RWPE1 (cell line): ENCODE results near the gene PTGER2.

ENCODE experiments used
- CTCF ChIA-PET: fragments of 350-600 bp; sonication (Branson Sonifier 250); formaldehyde crosslinking; extraction: SDS; loops from one replicate; lab custom pipeline; 2021; lab: Yijun Ruan, JAX
- POLR2A ChIA-PET: fragments of 400-600 bp; formaldehyde crosslinking; extraction: SDS; loops from one replicate; lab custom pipeline; 2020; ENCODE audit warnings: antibody characterized with exemption; ENCODE audit not compliant: low non-redundant PET; lab: Yijun Ruan, JAX
- DNase-seq: peaks from one replicate; pipeline ENCODE4 v3.0.0; 2012; ENCODE audit warnings: low spot score
- H3K27ac ChIP-seq: fragments of 450-650 bp; 2 replicates; pipeline ENCODE4 v1.5.1; 2017
- TF ChIP-seq, protein P1 (sequence below): fragments of 450-650 bp; conservative IDR thresholded peaks from 2 replicates; pipeline ENCODE4 v1.5.1; 2017; ENCODE audit warnings: low read depth, mild to moderate bottlenecking

Gene PTGER2

DNA sequence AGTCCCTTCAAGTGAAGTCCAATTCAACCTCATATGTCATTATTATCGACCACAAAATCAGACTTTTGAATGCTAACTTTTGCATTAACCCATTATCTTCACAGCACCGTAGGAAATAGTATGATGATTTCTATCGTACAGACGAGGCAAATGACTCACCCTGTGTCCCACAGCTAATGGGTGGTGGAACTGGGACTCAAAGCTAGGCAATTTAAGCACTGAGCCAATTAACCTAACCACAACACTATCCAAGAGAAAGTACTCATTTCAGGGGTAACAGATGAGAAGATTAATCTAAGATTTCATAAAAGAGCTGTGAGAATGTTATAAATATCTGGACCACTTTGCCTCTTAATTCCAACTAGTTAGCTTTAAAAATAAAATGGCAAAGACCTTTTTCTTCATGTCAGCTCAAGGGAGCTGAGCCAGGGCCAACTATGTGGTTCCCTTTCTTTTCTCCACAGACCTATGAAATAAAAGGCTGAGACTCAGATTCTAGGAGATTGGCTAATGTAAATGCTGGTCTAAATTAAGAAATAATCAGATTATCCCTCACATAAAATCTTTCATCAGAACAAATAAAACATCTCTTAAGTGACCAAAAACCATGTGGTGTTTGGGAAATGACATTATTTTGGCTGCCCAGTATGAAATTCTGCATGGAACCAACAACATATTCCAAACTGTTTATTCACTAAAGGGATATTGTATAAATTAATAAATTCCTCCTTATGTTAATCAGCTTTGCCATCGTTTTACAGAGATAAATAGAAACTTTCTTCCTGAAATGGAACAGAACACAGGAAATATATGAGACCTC lies 4.9 kb downstream of the PTGER2 start:
- POLR2A ChIA-PET = no interaction called here
- no peak overlapping the region for H3K27ac ChIP-seq
- CTCF ChIA-PET = no interaction called here

DNA sequence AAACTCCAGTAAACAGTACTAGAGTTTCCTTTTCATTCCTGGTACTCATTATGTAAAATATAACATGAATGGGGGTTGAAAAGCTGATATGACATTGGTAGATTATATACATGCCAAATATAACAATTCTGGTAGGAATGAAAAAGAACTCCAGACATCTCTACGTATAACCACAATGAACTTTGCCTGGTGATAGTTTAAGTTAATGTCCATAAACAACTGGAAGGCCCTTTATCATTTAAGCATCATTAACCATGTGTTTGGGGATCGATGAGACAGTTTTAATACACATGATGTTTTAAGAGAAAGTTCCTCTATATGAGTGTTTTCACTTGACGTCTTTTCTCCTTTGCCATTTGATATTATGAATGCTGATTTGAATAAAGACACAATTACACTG lies 5.8 kb downstream of the PTGER2 start:
- H3K27ac ChIP-seq = no peak overlapping the region
- TF ChIP-seq, protein P1, sequence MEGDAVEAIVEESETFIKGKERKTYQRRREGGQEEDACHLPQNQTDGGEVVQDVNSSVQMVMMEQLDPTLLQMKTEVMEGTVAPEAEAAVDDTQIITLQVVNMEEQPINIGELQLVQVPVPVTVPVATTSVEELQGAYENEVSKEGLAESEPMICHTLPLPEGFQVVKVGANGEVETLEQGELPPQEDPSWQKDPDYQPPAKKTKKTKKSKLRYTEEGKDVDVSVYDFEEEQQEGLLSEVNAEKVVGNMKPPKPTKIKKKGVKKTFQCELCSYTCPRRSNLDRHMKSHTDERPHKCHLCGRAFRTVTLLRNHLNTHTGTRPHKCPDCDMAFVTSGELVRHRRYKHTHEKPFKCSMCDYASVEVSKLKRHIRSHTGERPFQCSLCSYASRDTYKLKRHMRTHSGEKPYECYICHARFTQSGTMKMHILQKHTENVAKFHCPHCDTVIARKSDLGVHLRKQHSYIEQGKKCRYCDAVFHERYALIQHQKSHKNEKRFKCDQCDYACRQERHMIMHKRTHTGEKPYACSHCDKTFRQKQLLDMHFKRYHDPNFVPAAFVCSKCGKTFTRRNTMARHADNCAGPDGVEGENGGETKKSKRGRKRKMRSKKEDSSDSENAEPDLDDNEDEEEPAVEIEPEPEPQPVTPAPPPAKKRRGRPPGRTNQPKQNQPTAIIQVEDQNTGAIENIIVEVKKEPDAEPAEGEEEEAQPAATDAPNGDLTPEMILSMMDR = no peak
- ChIA-PET POLR2A (interaction anchor here (0.6 kb wide), 1 partner anchor 18 kb away, joined by 5 read pairs; no protein-coding TSS in a partner anchor), CTCF (no interaction called here)
- DNase-seq = no peak

More for the DNA sequence above, 4.9 kb downstream of the PTGER2 start:
- no peak for DNase-seq
- TF ChIP-seq, protein P1 = no peak

DNA sequence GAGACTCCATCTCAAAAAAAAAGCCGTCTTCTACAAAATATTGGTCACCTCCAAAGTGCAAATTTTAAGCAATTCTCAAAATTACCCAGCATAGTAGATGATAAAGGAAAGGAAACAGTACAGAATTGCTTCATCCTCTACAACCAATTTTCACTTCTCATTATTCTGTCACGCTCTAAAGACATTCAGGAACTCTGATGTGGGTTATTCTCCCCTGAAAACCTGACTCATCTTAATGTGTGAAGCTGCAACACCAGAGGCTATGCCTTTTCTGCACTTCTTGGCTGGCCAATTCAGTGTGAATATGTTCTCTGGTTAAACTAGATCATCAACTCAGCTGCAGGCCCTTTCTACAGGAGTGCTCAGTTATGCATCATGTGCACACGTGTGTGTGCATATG lies 11.0 kb downstream of the PTGER2 start:
- ChIA-PET CTCF (no interaction called here), POLR2A (no interaction called here)
- TF ChIP-seq, protein P1 = no peak
- H3K27ac ChIP-seq = no peak overlapping the region
- no peak for DNase-seq

DNA sequence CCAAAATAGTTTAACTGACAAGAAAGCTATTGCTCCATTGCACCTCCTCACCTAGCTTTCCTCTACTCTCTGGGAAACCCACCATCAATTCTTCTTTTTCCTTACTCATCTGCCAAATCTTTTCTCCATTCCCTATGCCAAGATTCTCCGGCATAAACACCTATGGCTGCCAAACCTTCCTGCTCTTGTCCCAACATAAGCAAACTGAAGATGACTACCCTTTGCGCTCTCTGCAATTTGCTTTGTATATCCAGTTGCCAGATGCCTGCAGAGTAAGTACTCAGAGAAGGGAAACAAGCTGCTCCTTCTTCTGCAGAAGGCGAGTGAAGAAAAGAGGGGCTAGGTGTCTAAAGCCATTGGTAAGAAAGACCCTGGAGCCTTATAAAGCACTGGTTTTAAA lies 11.5 kb downstream of the PTGER2 start:
- POLR2A ChIA-PET = no interaction called here
- no peak for DNase-seq
- CTCF ChIA-PET = no interaction called here
- no peak overlapping the region for H3K27ac ChIP-seq
- TF ChIP-seq, protein P1 = no peak

DNA sequence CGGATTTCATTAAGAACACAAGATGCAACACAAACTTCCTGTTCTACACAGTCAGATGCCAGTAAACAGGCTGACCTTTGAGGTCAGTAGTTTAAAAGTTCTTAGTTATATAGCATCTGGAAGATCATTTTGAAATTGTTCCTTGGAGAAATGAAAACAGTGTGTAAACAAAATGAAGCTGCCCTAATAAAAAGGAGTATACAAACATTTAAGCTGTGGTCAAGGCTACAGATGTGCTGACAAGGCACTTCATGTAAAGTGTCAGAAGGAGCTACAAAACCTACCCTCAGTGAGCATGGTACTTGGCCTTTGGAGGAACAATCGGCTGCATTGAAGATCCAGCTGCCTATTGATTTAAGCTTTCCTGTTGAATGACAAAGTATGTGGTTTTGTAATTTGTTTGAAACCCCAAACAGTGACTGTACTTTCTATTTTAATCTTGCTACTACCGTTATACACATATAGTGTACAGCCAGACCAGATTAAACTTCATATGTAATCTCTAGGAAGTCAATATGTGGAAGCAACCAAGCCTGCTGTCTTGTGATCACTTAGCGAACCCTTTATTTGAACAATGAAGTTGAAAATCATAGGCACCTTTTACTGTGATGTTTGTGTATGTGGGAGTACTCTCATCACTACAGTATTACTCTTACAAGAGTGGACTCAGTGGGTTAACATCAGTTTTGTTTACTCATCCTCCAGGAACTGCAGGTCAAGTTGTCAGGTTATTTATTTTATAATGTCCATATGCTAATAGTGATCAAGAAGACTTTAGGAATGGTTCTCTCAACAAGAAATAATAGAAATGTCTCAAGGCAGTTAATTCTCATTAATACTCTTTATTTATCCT lies 13.5 kb downstream of the PTGER2 start:
- H3K27ac ChIP-seq = no peak overlapping the region
- DNase-seq = no peak
- TF ChIP-seq, protein P1 = no peak
- POLR2A ChIA-PET = no interaction called here
- CTCF ChIA-PET = interaction anchor here (0.7 kb wide), 1 partner anchor 62 kb away, joined by 3 read pairs; no protein-coding TSS in a partner anchor

DNA sequence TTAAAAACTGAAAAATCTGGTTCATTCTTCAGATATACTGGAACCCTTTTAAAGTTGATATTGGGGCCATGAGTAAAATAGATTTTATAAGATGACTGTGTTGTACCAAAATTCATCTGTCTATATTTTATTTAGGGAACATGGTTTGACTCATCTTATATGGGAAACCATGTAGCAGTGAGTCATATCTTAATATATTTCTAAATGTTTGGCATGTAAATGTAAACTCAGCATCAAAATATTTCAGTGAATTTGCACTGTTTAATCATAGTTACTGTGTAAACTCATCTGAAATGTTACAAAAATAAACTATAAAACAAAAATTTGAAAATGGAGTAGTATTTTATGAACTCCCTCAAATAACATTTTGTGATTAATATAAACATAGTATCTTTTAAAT lies 14.2 kb downstream of the PTGER2 start:
- POLR2A ChIA-PET = no interaction called here
- H3K27ac ChIP-seq = no peak overlapping the region
- peak; percentile 59 for DNase-seq
- TF ChIP-seq, protein P1 = no peak
- CTCF ChIA-PET = interaction anchor here (0.7 kb wide), 1 partner anchor 168 kb away, joined by 3 read pairs; no protein-coding TSS in a partner anchor
